GM12878 (cell line): Measurements from ENCODE around the gene ACADVL. TPM values are rescaled to one million over a fixed set of nuclear protein-coding genes. Genes with fewer than 3 reads are reported as not detected.

ENCODE experiments used
- BCLAF1 ChIP-seq: fragments of 450-650 bp; IDR thresholded peaks from 2 replicates; pipeline ENCODE4 v1.6.1; 2017; ENCODE audit warnings: antibody characterized with exemption, mild to moderate bottlenecking, moderate library complexity
- CHD1 ChIP-seq: IDR thresholded peaks from 2 replicates; pipeline ENCODE4 v1.6.1; 2012; ENCODE audit warnings: low read depth, low read length, improper control_type of control experiment
- DPF2 ChIP-seq: fragments of 450-650 bp; IDR thresholded peaks from 2 replicates; pipeline ENCODE4 v1.6.1; 2017; ENCODE audit warnings: mild to moderate bottlenecking
- EP300 ChIP-seq, 2 experiments: fragments of 150-350 bp in 1 of 2; IDR thresholded peaks; 2 replicates each; pipeline ENCODE4 v1.6.1; 2011 to 2012; ENCODE audit warnings: low read depth in 2 of 2, low read length in 2 of 2, borderline replicate concordance in 1 of 2, improper control_type of control experiment in 1 of 2, inconsistent platforms in 1 of 2; ENCODE audit not compliant: control insufficient read depth in 1 of 2
- FOS ChIP-seq: IDR thresholded peaks from 3 replicates; pipeline ENCODE4 v1.6.1; 2011; ENCODE audit warnings: borderline replicate concordance; ENCODE audit not compliant: insufficient read length; ENCODE audit errors: extremely low read depth
- HDAC2 ChIP-seq: fragments of 200-600 bp; sonication (generic); IDR thresholded peaks from 2 replicates; pipeline ENCODE4 v1.6.1; 2017
- IKZF2 ChIP-seq, 2 experiments: fragments of 450-650 bp; IDR thresholded peaks; 2 replicates each; pipeline ENCODE4 v1.6.1; 2017; ENCODE audit warnings: mild to moderate bottlenecking in 2 of 2, moderate library complexity in 2 of 2
- IRF5 ChIP-seq: fragments of 450-650 bp; IDR thresholded peaks from 2 replicates; pipeline ENCODE4 v1.6.1; 2017; ENCODE audit warnings: borderline replicate concordance
- KAT2A ChIP-seq: conservative IDR thresholded peaks from 2 replicates; pipeline ENCODE4 v1.6.1; 2011; ENCODE audit warnings: low read depth, low read length; ENCODE audit not compliant: control insufficient read depth
- MEF2A ChIP-seq: IDR thresholded peaks from 2 replicates; pipeline ENCODE4 v1.6.1; 2011; ENCODE audit warnings: low read depth, mild to moderate bottlenecking, low read length, moderate library complexity; ENCODE audit not compliant: insufficient read depth
- MTA3 ChIP-seq: IDR thresholded peaks from 2 replicates; pipeline ENCODE4 v1.6.1; 2012; ENCODE audit warnings: low read length, inconsistent platforms, borderline replicate concordance
- PAX5 ChIP-seq: IDR thresholded peaks from 2 replicates; pipeline ENCODE4 v1.6.1; 2011; ENCODE audit warnings: low read depth, low read length, borderline replicate concordance
- PML ChIP-seq: IDR thresholded peaks from 2 replicates; pipeline ENCODE4 v1.6.1; 2012; ENCODE audit warnings: low read length, inconsistent platforms
- SP1 ChIP-seq: IDR thresholded peaks from one replicate; pipeline ENCODE4 v1.6.1; 2011; ENCODE audit warnings: low read depth, low read length
- TARDBP ChIP-seq: IDR thresholded peaks from 2 replicates; pipeline ENCODE4 v1.6.1; 2016; ENCODE audit warnings: borderline replicate concordance
- YY1 ChIP-seq: IDR thresholded peaks from 2 replicates; pipeline ENCODE4 v1.6.1; 2011; ENCODE audit warnings: low read depth, mild to moderate bottlenecking, low read length
- ZBED1 ChIP-seq: IDR thresholded peaks from 2 replicates; pipeline ENCODE4 v1.6.1; 2016; ENCODE audit warnings: borderline replicate concordance
- ZNF274 ChIP-seq: IDR thresholded peaks from one replicate; pipeline ENCODE4 v1.8.0; 2011; ENCODE audit not compliant: insufficient read length, insufficient read depth
- ZZZ3 ChIP-seq: IDR thresholded peaks from 2 replicates; pipeline ENCODE4 v1.6.1; 2011; ENCODE audit warnings: low read depth; ENCODE audit not compliant: control insufficient read depth, insufficient read length
- polyA plus RNA-seq, 11 experiments: library from polyadenylated mRNA; depleted of rRNA in 4 of 11; unstranded in 6 of 11; stranded (reverse) in 5 of 11; fragments of >200 nt; fragmentation: Nextera tagmentation in 4 of 11; fragmentation: Illumina TruSeq in 1 of 11; extraction: Ambion mirVana in 4 of 11; extraction: Trizol in 1 of 11; gene quantifications; 1 replicate in 1 of 11; 2 replicates in 10 of 11; pipeline versions ENCODE4 v1.2.1 to v1.2.3, GENCODE V29; 2011 to 2016; ENCODE audit warnings: inconsistent platforms in 2 of 11, missing spikeins in 2 of 11, low read depth in 1 of 11
- total RNA-seq, 4 experiments: library from RNA; depleted of rRNA in 3 of 4; stranded (reverse); fragments of >200 nt in 3 of 4; fragmentation: Illumina TruSeq in 1 of 4; extraction: Trizol in 1 of 4; gene quantifications; 2 replicates each; pipeline versions ENCODE4 v1.2.1 to v1.2.3, GENCODE V29; 2013 to 2021
- TF ChIP-seq, protein P1 (sequence below): IDR thresholded peaks from 2 replicates; pipeline ENCODE4 v1.6.1; 2011; ENCODE audit warnings: low read depth, low read length, improper control_type of control experiment, borderline replicate concordance

Gene ACADVL
- total and polyA plus RNA-seq, 10 of the 15 experiments (the other 5 are each of a cell fraction or from before 2014, with no cell fraction given) = 25.4 to 232 (median 180) TPM

DNA sequence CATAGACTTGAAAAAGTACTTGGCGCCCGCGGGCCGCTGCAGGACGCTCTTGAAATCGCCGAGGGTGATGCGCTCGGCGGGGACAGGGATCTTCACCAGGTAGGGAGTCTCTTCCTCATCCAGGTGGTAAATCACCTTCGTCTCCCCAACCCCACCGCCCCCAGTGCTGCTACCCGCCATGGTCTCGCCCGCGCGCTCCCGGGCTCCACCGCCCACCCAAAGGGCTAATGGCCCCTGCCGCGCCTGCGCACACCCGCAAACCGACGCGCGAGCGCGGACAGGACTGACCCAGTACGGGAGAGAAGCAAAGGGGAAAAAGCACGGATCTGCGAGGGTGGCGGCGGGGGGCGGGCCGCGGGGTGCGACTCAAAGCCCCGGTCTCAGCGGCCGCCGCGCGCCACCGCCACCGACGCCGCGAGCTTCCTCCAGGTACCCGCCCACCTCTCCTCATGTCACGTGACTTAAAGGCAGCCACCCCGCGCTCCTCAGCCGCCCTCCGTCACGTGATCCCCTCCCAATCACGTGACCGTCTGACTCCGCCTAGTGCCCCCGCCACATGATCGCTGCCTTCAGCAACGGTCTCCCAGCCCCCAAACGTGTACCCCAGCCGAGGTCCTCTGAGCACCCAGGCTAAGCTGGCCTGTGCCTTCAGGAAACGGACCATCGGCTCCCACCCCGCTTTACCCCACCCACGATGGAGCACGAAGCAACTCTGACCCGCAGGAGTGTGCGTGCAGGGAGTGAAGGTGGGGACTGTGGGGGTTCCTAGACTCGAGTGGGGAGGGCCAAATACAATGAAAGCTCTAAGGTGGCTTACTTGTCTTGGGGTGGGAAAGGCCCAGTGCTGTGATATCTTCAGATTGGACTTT, 14.6 kb downstream of the ACADVL start, which contains the start of gene DVL2 (continued):
- no peak for TF ChIP-seq BCLAF1
- TF ChIP-seq HDAC2 = no peak
- TF ChIP-seq PML = peak; percentile 86
- TF ChIP-seq MTA3 = peak; percentile 89; the same call in 1 of the 2 replicates
- TF ChIP-seq, protein P1, sequence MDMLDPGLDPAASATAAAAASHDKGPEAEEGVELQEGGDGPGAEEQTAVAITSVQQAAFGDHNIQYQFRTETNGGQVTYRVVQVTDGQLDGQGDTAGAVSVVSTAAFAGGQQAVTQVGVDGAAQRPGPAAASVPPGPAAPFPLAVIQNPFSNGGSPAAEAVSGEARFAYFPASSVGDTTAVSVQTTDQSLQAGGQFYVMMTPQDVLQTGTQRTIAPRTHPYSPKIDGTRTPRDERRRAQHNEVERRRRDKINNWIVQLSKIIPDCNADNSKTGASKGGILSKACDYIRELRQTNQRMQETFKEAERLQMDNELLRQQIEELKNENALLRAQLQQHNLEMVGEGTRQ = peak; percentile 100
- TF ChIP-seq SP1 = peak; percentile 81
- peak; percentile 85 for TF ChIP-seq YY1
- TF ChIP-seq ZZZ3 = no peak
- no peak for TF ChIP-seq IKZF2 (IDR thresholded peaks at IDR 0.05)
- TF ChIP-seq PAX5 = peak; percentile 62; the same call in 1 of the 2 replicates
- TF ChIP-seq ZBED1 = peak; percentile 94; the same call in 1 of the 2 replicates
- no peak for TF ChIP-seq IRF5
- TF ChIP-seq CHD1 = no peak
- no peak for TF ChIP-seq EP300 (IDR thresholded peaks at IDR 0.05; ENCODE audit: borderline replicate concordance in 1 of 2, control insufficient read depth in 1 of 2, low read depth in 2 of 2, low read length in 2 of 2)
- 0 out of 2 replicates have a peak, but pooled peaks have one; percentile 61 for TF ChIP-seq MEF2A
- TF ChIP-seq DPF2 = peak; percentile 82
- TF ChIP-seq KAT2A = no peak
- TF ChIP-seq TARDBP = no peak; the same call in 1 of the 2 replicates
- no peak for TF ChIP-seq ZNF274
- TF ChIP-seq FOS = peak; percentile 90
